ENCODE measurements around the gene NISCH.
A peak's percentile ranks its signal among the peaks of the same experiment; 100 is the strongest.

The NISCH gene

DNA sequence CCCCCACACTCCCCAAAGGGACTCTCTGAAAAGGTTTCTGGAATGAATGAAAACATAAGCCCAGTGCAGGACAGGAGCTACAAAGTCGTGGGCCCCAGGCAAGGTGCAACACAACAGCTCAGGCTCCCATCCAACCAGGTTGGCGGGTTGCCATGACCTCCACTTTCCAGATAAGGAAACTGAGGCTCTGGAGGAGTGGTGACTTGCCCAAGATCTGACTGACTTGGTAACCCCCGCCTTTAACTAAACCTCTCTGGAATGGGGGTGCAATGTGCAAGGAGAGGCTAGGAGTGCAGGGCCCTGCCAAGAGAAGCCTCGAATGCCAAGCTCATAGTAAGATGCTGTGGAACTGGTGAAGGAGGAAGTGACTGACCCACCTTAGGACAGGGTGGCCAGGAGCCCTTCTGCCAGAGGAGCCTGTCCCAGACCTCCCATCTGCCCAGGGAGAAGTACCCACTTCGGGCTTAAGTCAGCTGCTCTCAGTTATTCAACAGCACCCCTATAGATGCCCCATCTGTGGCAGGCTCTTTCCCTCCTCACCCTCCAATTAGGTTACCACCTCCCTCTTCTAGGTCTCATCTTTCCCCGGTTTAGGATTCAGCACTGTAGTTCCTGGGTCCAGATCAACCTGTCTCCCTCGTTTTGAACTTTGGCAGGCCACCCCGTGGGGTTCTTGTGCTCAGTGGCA, 1.0 kb upstream of the NISCH start:
- H3K4me3 ChIP-seq: peak overlapping the region; percentile 95; the same call in 1 of the 2 replicates
- H3K27ac ChIP-seq: 0 out of 2 replicates have a peak overlapping the region, but pooled peaks have one; percentile 77

DNA sequence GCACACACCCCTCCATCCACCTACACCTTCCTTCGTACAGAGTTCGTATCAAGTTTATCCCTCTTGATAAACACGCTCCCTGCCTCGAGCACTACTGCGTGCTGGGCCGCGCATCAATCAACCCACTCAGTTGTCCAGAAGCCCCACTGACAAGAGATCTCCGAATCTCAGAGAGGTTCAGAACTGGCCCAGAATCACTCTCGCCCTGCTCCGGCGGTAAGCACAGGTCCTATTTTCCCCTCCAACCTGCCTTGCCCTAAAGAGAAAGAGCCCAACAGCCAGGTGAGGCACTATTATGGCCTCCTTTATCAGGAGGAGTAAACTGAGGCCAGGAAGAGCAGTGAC, 494 bp upstream of the NISCH start:
- Histone ChIP-seq H3K27ac (peak overlapping the region; percentile 77; the same call in 1 of the 2 replicates), H3K27me3 (no peaks in the 10 kb centered on the region), H4K20me1 (peaks cover 17% of the 10 kb centered on the region; the same call in 1 of the 2 replicates), H3K9ac (peak overlapping the region; percentile 76), H3K36me3 (peaks cover 28% of the 10 kb centered on the region), H3K4me1 (peaks cover 26% of the 10 kb centered on the region), H3K4me2 (peak overlapping the region; percentile 95), H3K4me3 (peak overlapping the region; percentile 95), H3K9me3 (no peaks in the 10 kb centered on the region)
- TF ChIP-seq Cebpa-rat (IDR thresholded peaks at IDR 0.05): no peak

More for the DNA sequence above, 1.0 kb upstream of the NISCH start:
- no peak for TF ChIP-seq Cebpa-rat (IDR thresholded peaks at IDR 0.05)
- H3K9ac ChIP-seq: 0 out of 2 replicates have a peak overlapping the region, but pooled peaks have one; percentile 76
- peaks cover 17% of the 10 kb centered on the region; the same call in 1 of the 2 replicates for H4K20me1 ChIP-seq
- peak overlapping the region; percentile 95 for H3K4me2 ChIP-seq
- H3K27me3 ChIP-seq: no peaks in the 10 kb centered on the region
- H3K36me3 ChIP-seq: peaks cover 22% of the 10 kb centered on the region
- H3K9me3 ChIP-seq: no peaks in the 10 kb centered on the region
- H3K4me1 ChIP-seq: peaks cover 26% of the 10 kb centered on the region

DNA sequence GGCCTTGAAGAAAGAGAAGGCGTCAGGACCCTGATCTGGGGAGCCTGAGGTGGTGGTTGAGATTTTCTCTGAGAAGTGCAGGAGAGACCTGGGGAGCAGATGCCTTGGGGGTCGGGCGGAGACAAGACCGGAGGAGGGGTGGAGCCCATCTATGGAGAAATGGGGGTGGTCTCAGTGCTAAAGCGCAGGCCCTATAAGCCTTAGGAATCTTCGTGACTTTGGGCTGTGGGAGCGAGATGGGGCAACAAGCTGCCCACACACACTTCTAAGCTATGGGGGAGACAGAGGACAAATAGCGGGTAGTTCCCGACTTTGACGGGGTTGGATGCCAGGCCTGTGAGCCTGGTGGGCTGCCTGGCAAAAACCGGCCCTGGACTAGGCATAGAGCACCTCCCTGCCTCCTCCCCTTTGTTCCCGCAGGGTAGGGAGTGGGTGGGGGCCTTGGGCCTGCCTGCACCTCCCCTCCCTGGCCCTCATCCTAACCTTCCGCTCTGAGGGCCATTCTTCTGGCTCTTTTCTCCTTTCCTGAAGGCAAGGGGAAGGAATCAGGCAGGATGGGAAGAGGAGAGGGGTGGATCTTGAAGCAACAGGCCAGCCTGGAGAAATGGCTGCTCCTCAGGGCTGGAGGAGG, 880 bp downstream of the NISCH start:
- H3K36me3 ChIP-seq: peaks cover 41% of the 10 kb centered on the region
- H3K27ac ChIP-seq: peak overlapping the region; percentile 90
- peak overlapping the region; percentile 92 for H3K4me2 ChIP-seq
- no peaks in the 10 kb centered on the region for H3K27me3 ChIP-seq
- H3K9ac ChIP-seq: peak overlapping the region; percentile 95
- no peaks in the 10 kb centered on the region for H3K9me3 ChIP-seq
- H3K4me1 ChIP-seq: peaks cover 26% of the 10 kb centered on the region
- peak overlapping the region; percentile 95 for H3K4me3 ChIP-seq
- peaks cover 23% of the 10 kb centered on the region for H4K20me1 ChIP-seq
- no peak for TF ChIP-seq Cebpa-rat (IDR thresholded peaks at IDR 0.05)

GRCh38 chr3:52456800-52457183, 1.4 kb downstream of the NISCH start:
- peak overlapping the region; percentile 95 for H3K9ac ChIP-seq
- no peaks in the 10 kb centered on the region for H3K27me3 ChIP-seq
- H4K20me1 ChIP-seq: peaks cover 28% of the 10 kb centered on the region
- H3K27ac ChIP-seq: peak overlapping the region; percentile 90
- peaks cover 46% of the 10 kb centered on the region for H3K36me3 ChIP-seq
- peaks cover 26% of the 10 kb centered on the region for H3K4me1 ChIP-seq
- no peaks in the 10 kb centered on the region for H3K9me3 ChIP-seq
- H3K4me3 ChIP-seq: peak overlapping the region; percentile 95
- no peak for TF ChIP-seq Cebpa-rat (IDR thresholded peaks at IDR 0.05)
- H3K4me2 ChIP-seq: peak overlapping the region; percentile 92

DNA sequence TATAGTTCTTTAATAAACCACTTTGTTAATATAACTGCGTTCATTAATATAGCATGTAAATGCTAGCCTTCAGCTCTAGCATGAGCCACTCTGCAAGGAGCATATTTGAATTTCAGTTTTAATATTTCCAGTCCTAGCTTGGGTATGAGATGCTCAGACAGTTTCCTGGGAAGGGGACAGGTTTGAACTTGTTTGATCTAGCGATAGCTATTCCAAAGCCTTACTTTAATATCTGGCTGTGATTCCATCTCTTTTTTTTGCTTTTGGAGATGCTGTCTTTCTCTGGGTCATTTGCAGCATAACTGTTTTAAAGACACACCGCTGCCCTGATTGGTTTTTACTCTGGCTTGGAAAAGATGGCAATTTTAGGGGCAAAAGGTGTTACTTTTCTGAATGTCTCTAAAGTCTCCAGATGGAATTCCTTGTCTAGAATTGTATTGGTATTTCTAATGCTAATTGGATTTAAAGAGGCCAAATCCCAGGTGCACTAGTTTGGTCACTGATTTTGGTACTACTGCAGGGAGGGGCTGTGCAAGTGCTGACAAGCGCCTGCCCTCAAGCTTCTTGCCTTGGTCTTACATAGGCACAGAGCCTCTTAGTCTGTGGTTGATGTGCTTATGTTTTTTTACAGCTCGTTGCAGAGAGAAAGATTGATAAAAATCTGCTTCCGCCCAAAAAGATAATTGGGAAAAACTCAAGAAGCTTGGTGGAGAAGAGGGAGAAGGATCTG, 2.8 kb downstream of the NISCH start:
- H3K4me2 ChIP-seq: no peak overlapping the region
- peaks cover 60% of the 10 kb centered on the region for H3K36me3 ChIP-seq
- H3K27ac ChIP-seq: no peak overlapping the region

DNA sequence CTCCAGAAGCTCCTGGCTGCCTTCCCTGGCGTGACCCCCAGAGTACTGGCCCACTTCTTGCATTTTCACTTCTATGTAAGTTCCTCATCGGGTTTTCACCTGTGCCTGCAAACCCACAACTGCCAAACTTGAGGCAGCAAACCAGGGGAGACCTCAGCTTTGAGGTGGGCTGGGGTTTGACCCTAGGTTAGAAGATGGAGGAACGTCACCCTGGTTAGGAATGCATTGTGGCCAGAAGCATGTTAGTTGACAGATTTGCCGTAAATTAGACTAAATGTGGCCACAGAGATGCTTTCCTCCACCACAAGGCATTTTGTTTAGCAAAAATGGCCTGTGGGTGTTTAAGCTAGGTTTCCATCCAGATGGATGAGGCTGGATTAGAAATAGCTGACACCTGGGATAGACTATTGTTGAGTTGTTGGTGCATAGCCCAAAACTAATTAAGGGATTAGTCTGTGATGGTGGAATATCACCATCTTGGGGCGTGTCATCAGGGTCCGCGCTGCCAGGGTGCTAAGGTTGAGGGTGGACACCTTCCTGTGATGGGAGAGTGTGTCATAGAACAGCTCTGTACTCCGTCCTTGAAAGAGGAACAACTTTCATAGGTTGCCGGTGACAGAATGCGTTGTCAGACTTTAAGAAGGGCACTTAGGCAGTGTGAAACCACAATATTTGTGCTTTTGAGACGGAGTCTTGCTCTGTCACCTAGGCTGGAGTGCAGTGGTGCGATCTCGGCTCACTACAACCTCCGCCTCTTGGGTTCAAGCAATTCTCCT, 3.6 kb downstream of the NISCH start:
- H3K27me3 ChIP-seq: no peaks in the 10 kb centered on the region

More for the DNA sequence above, 2.8 kb downstream of the NISCH start:
- no peaks in the 10 kb centered on the region for H3K27me3 ChIP-seq
- no peak overlapping the region for H3K9ac ChIP-seq
- H3K4me1 ChIP-seq: peaks cover 26% of the 10 kb centered on the region
- no peaks in the 10 kb centered on the region for H3K9me3 ChIP-seq
- H3K4me3 ChIP-seq: no peak overlapping the region
- H4K20me1 ChIP-seq: peaks cover 42% of the 10 kb centered on the region
- no peak for TF ChIP-seq Cebpa-rat (IDR thresholded peaks at IDR 0.05)

GRCh38 chr3:52461874-52462273, 6.5 kb downstream of the NISCH start:
- peaks cover 8% of the 10 kb centered on the region for H3K4me1 ChIP-seq
- no peak for TF ChIP-seq Cebpa-rat (IDR thresholded peaks at IDR 0.05)
- H3K36me3 ChIP-seq: peaks cover 96% of the 10 kb centered on the region
- H3K4me3 ChIP-seq: no peak overlapping the region
- H3K4me2 ChIP-seq: no peak overlapping the region
- no peaks in the 10 kb centered on the region for H3K27me3 ChIP-seq
- H3K27ac ChIP-seq: no peak overlapping the region
- H3K9ac ChIP-seq: no peak overlapping the region
- peaks cover 73% of the 10 kb centered on the region for H4K20me1 ChIP-seq
- H3K9me3 ChIP-seq: no peaks in the 10 kb centered on the region

More for the DNA sequence above, 3.6 kb downstream of the NISCH start:
- Histone ChIP-seq H3K4me1 (peaks cover 26% of the 10 kb centered on the region), H3K9ac (no peak overlapping the region), H3K9me3 (no peaks in the 10 kb centered on the region), H3K4me2 (no peak overlapping the region), H4K20me1 (peaks cover 50% of the 10 kb centered on the region), H3K27ac (no peak overlapping the region), H3K4me3 (no peak overlapping the region), H3K36me3 (peaks cover 68% of the 10 kb centered on the region)
- TF ChIP-seq Cebpa-rat (IDR thresholded peaks at IDR 0.05): no peak

GRCh38 chr3:52463416-52463815, 8.0 kb downstream of the NISCH start:
- H3K36me3 ChIP-seq: peaks cover 99% of the 10 kb centered on the region
- H3K27me3 ChIP-seq: no peaks in the 10 kb centered on the region

DNA sequence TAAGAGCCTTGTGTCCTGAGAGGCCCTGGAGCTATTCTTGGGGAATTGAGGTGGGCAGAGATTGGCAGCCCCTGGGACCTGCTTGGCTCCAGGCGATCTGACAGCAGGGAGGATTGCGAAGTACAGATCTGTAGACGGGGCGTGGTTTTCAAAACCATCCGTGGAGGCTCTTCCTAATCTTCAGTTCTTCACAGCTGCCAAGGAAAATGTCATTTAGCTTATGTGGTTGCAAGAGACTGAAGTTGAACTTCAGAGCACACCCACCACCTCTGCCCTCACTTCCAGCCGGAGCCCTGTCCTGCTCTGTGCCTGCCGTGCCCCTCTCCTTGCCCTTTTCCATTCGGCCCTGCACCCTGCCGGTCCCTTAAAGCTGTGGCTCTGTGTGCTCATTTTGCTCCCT, 12.9 kb downstream of the NISCH start:
- no peak overlapping the region for H3K4me3 ChIP-seq
- no peaks in the 10 kb centered on the region for H3K27me3 ChIP-seq
- H3K4me2 ChIP-seq: no peak overlapping the region
- TF ChIP-seq Cebpa-rat (IDR thresholded peaks at IDR 0.05): no peak
- peak overlapping the region; percentile 6; the same call in 1 of the 2 replicates for H3K9ac ChIP-seq
- H3K36me3 ChIP-seq: peaks cover 95% of the 10 kb centered on the region
- no peak overlapping the region for H3K27ac ChIP-seq
- no peaks in the 10 kb centered on the region for H3K9me3 ChIP-seq
- peaks cover 19% of the 10 kb centered on the region for H3K4me1 ChIP-seq
- H4K20me1 ChIP-seq: peaks cover 98% of the 10 kb centered on the region

More at GRCh38 chr3:52463416-52463815, 8.0 kb downstream of the NISCH start:
- Histone ChIP-seq H3K4me3 (no peak overlapping the region), H3K9me3 (no peaks in the 10 kb centered on the region), H3K4me2 (no peak overlapping the region), H3K27ac (no peak overlapping the region), H3K4me1 (no peaks in the 10 kb centered on the region; the same call in 1 of the 2 replicates), H4K20me1 (peaks cover 76% of the 10 kb centered on the region), H3K9ac (no peak overlapping the region)
- no peak for TF ChIP-seq Cebpa-rat (IDR thresholded peaks at IDR 0.05)

Data from BLaER1 (cell line).